Effector memory CD8-positive, alpha-beta T cell (primary cell): ENCODE measurements around the gene LPCAT4.
A peak's percentile ranks its signal among the peaks of the same experiment; 100 is the strongest.

Source experiments
- ATAC-seq: fragments of 150-1000 bp; cut with Tn5 transposase; replicated peaks from 2 replicates; pipeline ENCODE4 v1.10.0; 2021; ENCODE audit warnings: mild to moderate bottlenecking, moderate library complexity
- DNase-seq, 3 experiments: peaks; one replicate each; pipeline ENCODE4 v3.0.0; 2021
- H3K27ac Mint-ChIP-seq, 2 donors: one replicate each; pipeline ENCODE4 v1.8.0; 2022; ENCODE audit warnings: mild to moderate bottlenecking in 2 of 2, mixed read lengths in 2 of 2, moderate library complexity in 2 of 2
- H3K27me3 Mint-ChIP-seq, 2 donors: one replicate each; pipeline ENCODE4 v1.8.0; 2022; ENCODE audit warnings: mixed read lengths in 2 of 2
- H3K36me3 Mint-ChIP-seq: one replicate; pipeline ENCODE4 v1.8.0; 2022; ENCODE audit warnings: mild to moderate bottlenecking, moderate library complexity, mixed read lengths; ENCODE audit not compliant: insufficient read depth
- H3K4me1 Mint-ChIP-seq, 2 donors: one replicate each; pipeline ENCODE4 v1.8.0; 2022; ENCODE audit warnings: low read depth in 2 of 2, mixed read lengths in 2 of 2
- H3K4me3 Mint-ChIP-seq, 2 donors: one replicate each; pipeline ENCODE4 v1.8.0; 2022; ENCODE audit warnings: mild to moderate bottlenecking in 2 of 2, mixed read lengths in 2 of 2, moderate library complexity in 2 of 2
- H3K9me3 Mint-ChIP-seq, 2 donors: one replicate each; pipeline ENCODE4 v1.8.0; 2022; ENCODE audit warnings: mixed read lengths in 2 of 2

Gene LPCAT4

GRCh38 chr15:34373951-34374350, 7.0 kb upstream of the LPCAT4 start:
- no peak for ATAC-seq
- H3K4me3 Mint-ChIP-seq, result no peak overlapping the region
- no peaks in the 10 kb centered on the region for H3K4me1 Mint-ChIP-seq

GRCh38 chr15:34370643-34371042, 3.6 kb upstream of the LPCAT4 start:
- no peak overlapping the region for H3K4me3 Mint-ChIP-seq
- no peaks in the 10 kb centered on the region for H3K27me3 Mint-ChIP-seq
- H3K27ac Mint-ChIP-seq, result peak overlapping the region in 1 of 2 donors; percentile 78
- H3K4me1 Mint-ChIP-seq, result peaks cover 10 to 18% of the 10 kb centered on the region in 2 donors
- peaks cover under 1% of the 10 kb centered on the region for H3K36me3 Mint-ChIP-seq
- H3K9me3 Mint-ChIP-seq, result no peaks in the 10 kb centered on the region
- DNase-seq (no peak), ATAC-seq (no peak)

More at GRCh38 chr15:34373951-34374350, 7.0 kb upstream of the LPCAT4 start:
- H3K27me3 Mint-ChIP-seq, result no peaks in the 10 kb centered on the region
- no peaks in the 10 kb centered on the region for H3K36me3 Mint-ChIP-seq
- DNase-seq, result no peak
- no peak overlapping the region for H3K27ac Mint-ChIP-seq
- H3K9me3 Mint-ChIP-seq, result no peaks in the 10 kb centered on the region

- ATAC-seq, result no peak
- peaks cover 3% of the 10 kb centered on the region for H3K36me3 Mint-ChIP-seq
- H3K9me3 Mint-ChIP-seq, result no peaks in the 10 kb centered on the region
- no peak for DNase-seq
- H3K4me1 Mint-ChIP-seq, result peaks cover 15 to 23% of the 10 kb centered on the region in 2 donors
- no peak overlapping the region for H3K4me3 Mint-ChIP-seq
- H3K27me3 Mint-ChIP-seq, result no peaks in the 10 kb centered on the region
- H3K27ac Mint-ChIP-seq, result peak overlapping the region; percentile 49 to 62
Observed at GRCh38 chr15:34370129-34370528, 3.1 kb upstream of the LPCAT4 start.

GRCh38 chr15:34366271-34367065, 528 bp downstream of the LPCAT4 start:
- Mint-ChIP-seq H3K27me3 (no peaks in the 10 kb centered on the region), H3K4me3 (peak overlapping the region; percentile 94 to 97), H3K4me1 (peaks cover 23 to 36% of the 10 kb centered on the region in 2 donors), H3K9me3 (no peaks in the 10 kb centered on the region), H3K27ac (peak overlapping the region; percentile 39 to 95), H3K36me3 (peaks cover 15% of the 10 kb centered on the region)
- peak; percentile 14 to 30 (median 20) for DNase-seq
- no peak for ATAC-seq

- Mint-ChIP-seq H3K27ac (peak overlapping the region; percentile 39 to 95), H3K9me3 (no peaks in the 10 kb centered on the region), H3K27me3 (no peaks in the 10 kb centered on the region), H3K36me3 (peaks cover 19% of the 10 kb centered on the region), H3K4me3 (peak overlapping the region; percentile 94 to 97), H3K4me1 (peaks cover 23 to 36% of the 10 kb centered on the region in 2 donors)
- no peak for ATAC-seq
- DNase-seq, result no peak
Observed at GRCh38 chr15:34365836-34366235, 1.2 kb downstream of the LPCAT4 start.

GRCh38 chr15:34365091-34365825, 1.7 kb downstream of the LPCAT4 start:
- Mint-ChIP-seq H3K27me3 (no peaks in the 10 kb centered on the region), H3K27ac (peak overlapping the region; percentile 38 to 95), H3K4me1 (peaks cover 23 to 36% of the 10 kb centered on the region in 2 donors), H3K4me3 (peak overlapping the region; percentile 94 to 97), H3K9me3 (no peaks in the 10 kb centered on the region), H3K36me3 (peaks cover 22% of the 10 kb centered on the region)
- ATAC-seq, result peak; percentile 5
- DNase-seq, result peak; percentile 5 to 31 (median 27)

GRCh38 chr15:34364041-34364440, 3.0 kb downstream of the LPCAT4 start:
- ATAC-seq (no peak), DNase-seq (no peak)
- Mint-ChIP-seq H3K27ac (peak overlapping the region; percentile 31 to 35), H3K4me1 (peaks cover 23 to 36% of the 10 kb centered on the region in 2 donors), H3K27me3 (no peaks in the 10 kb centered on the region), H3K4me3 (no peak overlapping the region), H3K9me3 (no peaks in the 10 kb centered on the region), H3K36me3 (peaks cover 31% of the 10 kb centered on the region)

- Mint-ChIP-seq H3K27me3 (no peaks in the 10 kb centered on the region), H3K27ac (peak overlapping the region; percentile 77 to 79), H3K4me1 (peaks cover 21 to 29% of the 10 kb centered on the region in 2 donors), H3K9me3 (no peaks in the 10 kb centered on the region), H3K4me3 (no peak overlapping the region), H3K36me3 (peaks cover 41% of the 10 kb centered on the region)
- DNase-seq, result no peak
- ATAC-seq, result no peak
Observed at GRCh38 chr15:34362047-34362773, 4.8 kb downstream of the LPCAT4 start.

- Mint-ChIP-seq H3K4me3 (no peak overlapping the region), H3K36me3 (peaks cover 46% of the 10 kb centered on the region), H3K9me3 (no peaks in the 10 kb centered on the region), H3K4me1 (peaks cover 18 to 24% of the 10 kb centered on the region in 2 donors), H3K27ac (peak overlapping the region in 1 of 2 donors; percentile 77), H3K27me3 (no peaks in the 10 kb centered on the region)
- DNase-seq (no peak), ATAC-seq (no peak)
Observed at GRCh38 chr15:34361278-34361677, 5.7 kb downstream of the LPCAT4 start.

- ATAC-seq (no peak), DNase-seq (no peak)
- Mint-ChIP-seq H3K36me3 (peaks cover 44% of the 10 kb centered on the region), H3K27me3 (no peaks in the 10 kb centered on the region), H3K4me3 (no peak overlapping the region), H3K9me3 (no peaks in the 10 kb centered on the region), H3K27ac (peak overlapping the region in 1 of 2 donors; percentile 64), H3K4me1 (peaks cover 10 to 14% of the 10 kb centered on the region in 2 donors)
Observed at GRCh38 chr15:34360298-34360697, 6.7 kb downstream of the LPCAT4 start.

GRCh38 chr15:34359416-34359815, 7.6 kb downstream of the LPCAT4 start:
- no peak overlapping the region for H3K27ac Mint-ChIP-seq
- H3K9me3 Mint-ChIP-seq, result no peaks in the 10 kb centered on the region
- ATAC-seq (no peak), DNase-seq (no peak)
- no peak overlapping the region for H3K4me3 Mint-ChIP-seq
- peaks cover 44% of the 10 kb centered on the region for H3K36me3 Mint-ChIP-seq
- peaks cover 3 to 5% of the 10 kb centered on the region in 2 donors for H3K4me1 Mint-ChIP-seq
- no peaks in the 10 kb centered on the region for H3K27me3 Mint-ChIP-seq

- Mint-ChIP-seq H3K4me1 (peaks cover 3 to 5% of the 10 kb centered on the region in 2 donors), H3K4me3 (no peak overlapping the region), H3K9me3 (no peaks in the 10 kb centered on the region), H3K36me3 (peaks cover 46% of the 10 kb centered on the region), H3K27me3 (no peaks in the 10 kb centered on the region), H3K27ac (no peak overlapping the region)
- ATAC-seq (no peak), DNase-seq (no peak)
Observed at GRCh38 chr15:34358948-34359347, 8.0 kb downstream of the LPCAT4 start.

- no peak for ATAC-seq
- Mint-ChIP-seq H3K36me3 (peaks cover 46% of the 10 kb centered on the region), H3K27ac (no peak overlapping the region), H3K4me1 (peaks cover 3 to 5% of the 10 kb centered on the region in 2 donors), H3K27me3 (no peaks in the 10 kb centered on the region), H3K4me3 (no peak overlapping the region), H3K9me3 (no peaks in the 10 kb centered on the region)
- DNase-seq, result no peak
Observed at GRCh38 chr15:34358367-34358766, 8.6 kb downstream of the LPCAT4 start.
